Keratinocyte (primary cell): Measurements from ENCODE around the gene NCR1. TPM values are rescaled to one million over a fixed set of nuclear protein-coding genes. Genes with fewer than 3 reads are reported as not detected.
"Not testable (repeated sequence)": the region's sequence is repeated elsewhere in the genome, so short reads cannot be mapped to it uniquely, and the experiment has no call there.

ENCODE experiments used
- DNase-seq: peaks from one replicate; pipeline ENCODE4 v3.0.0-alpha.2; 2011; ENCODE audit warnings: low read depth, missing footprints, low spot score
- FAIRE-seq: peaks from 2 replicates; lab custom pipeline; 2011; peaks lifted over from hg19 to GRCh38; lab: Jason Lieb, UNC
- H2AFZ ChIP-seq: 2 replicates; pipeline ENCODE4 v1.6.0; 2012; ENCODE audit warnings: low read length, control low read depth, inconsistent platforms; ENCODE audit not compliant: control insufficient read depth
- H3K27ac ChIP-seq: 2 replicates; pipeline ENCODE4 v1.5.1; 2011; ENCODE audit warnings: low read length; ENCODE audit not compliant: control insufficient read depth, insufficient read depth
- H3K27me3 ChIP-seq: 3 replicates; pipeline ENCODE4 v1.6.0; 2011; ENCODE audit warnings: low read length; ENCODE audit not compliant: control insufficient read depth, insufficient read depth; ENCODE audit errors: extremely low read depth
- H3K36me3 ChIP-seq, 2 experiments: 2 replicates in 1 of 2; 3 replicates in 1 of 2; pipeline ENCODE4 v1.5.1; 2011; ENCODE audit warnings: low read length in 2 of 2, mild to moderate bottlenecking in 1 of 2; ENCODE audit not compliant: control insufficient read depth in 2 of 2, insufficient read depth in 2 of 2; ENCODE audit errors: extremely low read depth in 1 of 2
- H3K4me1 ChIP-seq: 3 replicates; pipeline ENCODE4 v1.5.1; 2011; ENCODE audit warnings: low read length; ENCODE audit not compliant: control insufficient read depth, insufficient read depth; ENCODE audit errors: extremely low read depth
- H3K4me2 ChIP-seq: 3 replicates; pipeline ENCODE4 v1.6.0; 2011; ENCODE audit warnings: low read depth, low read length; ENCODE audit not compliant: control insufficient read depth, insufficient read depth; ENCODE audit errors: extremely low read depth
- H3K4me3 ChIP-seq, 3 experiments: fragments of 200-600 bp in 1 of 3; sonication (generic) in 1 of 3; 2 replicates in 2 of 3; 3 replicates in 1 of 3; pipeline ENCODE4 v1.5.1; 2011 to 2016; ENCODE audit warnings: low read length in 3 of 3, mild to moderate bottlenecking in 3 of 3, control low read depth in 2 of 3, inconsistent platforms in 1 of 3, low read depth in 1 of 3, mixed read lengths in 1 of 3, mixed run types in 1 of 3, moderate library complexity in 1 of 3; ENCODE audit not compliant: control insufficient read depth in 2 of 3, insufficient read depth in 2 of 3; ENCODE audit errors: extremely low read depth in 1 of 3
- H3K79me2 ChIP-seq: 2 replicates; pipeline ENCODE4 v1.6.0; 2012; ENCODE audit warnings: low read length; ENCODE audit not compliant: control insufficient read depth, insufficient read depth
- H3K9ac ChIP-seq: 3 replicates; pipeline ENCODE4 v1.6.0; 2011; ENCODE audit warnings: low read length; ENCODE audit not compliant: control insufficient read depth, insufficient read depth; ENCODE audit errors: extremely low read depth
- H3K9me1 ChIP-seq: 3 replicates; pipeline ENCODE4 v1.6.0; 2011; ENCODE audit warnings: low read length; ENCODE audit not compliant: control insufficient read depth, insufficient read depth; ENCODE audit errors: extremely low read depth
- H3K9me3 ChIP-seq: 2 replicates; pipeline ENCODE4 v1.5.1; 2012; ENCODE audit warnings: low read depth, low read length; ENCODE audit not compliant: control insufficient read depth
- H4K20me1 ChIP-seq: 3 replicates; pipeline ENCODE4 v1.6.0; 2011; ENCODE audit warnings: low read length; ENCODE audit not compliant: control insufficient read depth, insufficient read depth; ENCODE audit errors: extremely low read depth
- CTCF ChIP-seq, 3 experiments: IDR thresholded peaks in 1 of 3; conservative IDR thresholded peaks in 1 of 3; optimal IDR thresholded peaks in 1 of 3; 2 replicates in 2 of 3; 3 replicates in 1 of 3; pipeline versions ENCODE3 to v1.5.1; 2011; ENCODE audit warnings: low read length in 3 of 3, mild to moderate bottlenecking in 3 of 3, moderate library complexity in 2 of 3, control low read depth in 1 of 3, inconsistent platforms in 1 of 3; ENCODE audit not compliant: insufficient read depth in 2 of 3; ENCODE audit errors: extremely low read depth in 1 of 3
- EZH2 ChIP-seq: IDR thresholded peaks from one replicate; pipeline ENCODE4 v1.6.1; 2012; ENCODE audit warnings: inconsistent platforms, mild to moderate bottlenecking, low read length, moderate library complexity
- dilution Hi-C: fragments of 300-500 bp; cut with MboI; formaldehyde crosslinking; loops from one replicate; pipeline ENCODE4 v1.7.0; 2020; ENCODE audit warnings: low sequenced_read_pairs; ENCODE audit not compliant: extremely low pct_ligation_motif_present
- polyA plus RNA-seq, 5 experiments: library from polyadenylated mRNA; depleted of rRNA in 3 of 5; stranded (reverse) in 3 of 5; stranded (forward) in 1 of 5; unstranded in 1 of 5; fragments of >200 nt; gene quantifications; 1 replicate in 1 of 5; 2 replicates in 3 of 5; 3 replicates in 1 of 5; pipeline versions ENCODE4 v1.2.1 to v1.2.3, GENCODE V29; 2011 to 2012; ENCODE audit warnings: missing spikeins in 2 of 5, low read depth in 1 of 5, low replicate concordance in 1 of 5

Gene NCR1
- polyA plus RNA-seq, 1 donor (not counting 4 experiments of a cell fraction or from before 2014, with no cell fraction given): not detected

DNA sequence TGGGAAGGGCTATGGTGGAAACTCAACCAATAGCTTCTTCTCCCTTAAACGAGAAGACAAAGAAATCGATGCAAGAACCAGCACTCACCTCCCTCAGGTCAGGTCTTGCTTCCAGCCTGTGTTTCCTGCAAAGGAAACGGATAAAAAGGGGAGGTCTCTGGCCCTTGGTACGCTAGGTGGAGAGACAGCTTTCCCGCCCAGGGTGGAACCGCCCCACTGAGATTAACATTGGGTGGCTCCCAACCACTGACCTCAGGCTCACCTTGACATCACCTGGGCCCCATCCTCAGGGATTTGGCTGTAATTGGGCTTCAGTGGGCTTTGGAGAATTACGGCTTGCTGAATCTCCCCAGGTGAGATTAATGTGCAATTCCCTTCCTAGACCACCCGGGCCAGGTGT is 41.4 kb downstream of the NCR1 start, which contains the start of gene NLRP7:
NLRP7 (minus strand) TSS at position 150 of the 400 bp plus-strand sequence.
- H3K9me3 ChIP-seq: no peaks in the 10 kb centered on the region
- H3K4me3 ChIP-seq: no peak within 1 kb of the TSS
- no peak for DNase-seq
- H3K4me1 ChIP-seq: no peaks in the 10 kb centered on the region
- FAIRE-seq: no peak
- H3K79me2 ChIP-seq: no peaks in the 10 kb centered on the region
- dilution Hi-C loops: no loop called here
- H2AFZ ChIP-seq: no peak within 1 kb of the TSS
- H3K27me3 ChIP-seq: no peaks in the 10 kb centered on the region
- no peak for TF ChIP-seq EZH2
- no peak for TF ChIP-seq CTCF (optimal IDR thresholded peaks at IDR 0.05 in 1 of 3, IDR thresholded peaks at IDR 0.05 in 1 of 3, conservative IDR thresholded peaks at IDR 0.05 in 1 of 3; ENCODE audit: extremely low read depth in 1 of 3, insufficient read depth in 2 of 3, low read length in 3 of 3)
- H3K36me3 ChIP-seq: no peaks in the 10 kb centered on the region
- H3K4me2 ChIP-seq: no peak within 1 kb of the TSS
- no peaks in the 10 kb centered on the region for H4K20me1 ChIP-seq
- H3K27ac ChIP-seq: no peak within 1 kb of the TSS
- no peaks in the 10 kb centered on the region for H3K9me1 ChIP-seq
- no peak within 1 kb of the TSS for H3K9ac ChIP-seq

DNA sequence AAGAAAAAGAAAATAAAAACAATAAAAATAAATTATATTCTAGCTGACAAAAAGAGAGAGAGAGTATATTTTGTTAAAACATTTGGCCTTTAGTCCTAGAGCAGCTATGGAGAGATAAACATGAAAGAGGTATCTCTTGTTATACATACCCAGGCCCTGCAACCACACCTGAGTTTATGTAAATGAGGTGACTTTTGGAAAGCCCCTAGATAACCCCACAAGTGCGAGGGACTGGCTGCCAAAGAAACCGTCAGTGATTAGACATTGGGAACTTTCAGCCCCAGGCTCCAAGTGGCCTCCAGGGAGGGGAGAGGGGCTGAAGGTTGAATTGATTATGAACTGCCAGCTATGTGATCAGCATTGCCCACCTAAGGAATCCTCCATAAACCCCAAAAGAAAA is 43.5 kb downstream of the NCR1 start:
- no peaks in the 10 kb centered on the region for H4K20me1 ChIP-seq

GRCh38 chr19:54950580-54950979 is 44.6 kb downstream of the NCR1 start:
- H3K4me1 ChIP-seq, H3K27ac ChIP-seq, H3K9ac ChIP-seq, H3K27me3 ChIP-seq, H3K9me1 ChIP-seq, FAIRE-seq, H3K9me3 ChIP-seq, H4K20me1 ChIP-seq, H2AFZ ChIP-seq, dilution Hi-C loops, DNase-seq, H3K4me2 ChIP-seq, H3K79me2 ChIP-seq, H3K4me3 ChIP-seq, H3K36me3 ChIP-seq: not testable (repeated sequence)

More for the DNA sequence above, 43.5 kb downstream of the NCR1 start:
- Histone ChIP-seq H3K4me3 (no peak overlapping the region), H3K9me1 (no peaks in the 10 kb centered on the region), H3K9ac (no peak overlapping the region), H3K36me3 (no peaks in the 10 kb centered on the region), H3K27me3 (no peaks in the 10 kb centered on the region), H3K79me2 (no peaks in the 10 kb centered on the region), H3K9me3 (no peaks in the 10 kb centered on the region), H3K4me2 (no peak overlapping the region), H3K4me1 (no peaks in the 10 kb centered on the region), H3K27ac (no peak overlapping the region), H2AFZ (no peak overlapping the region)
- DNase-seq (no peak), FAIRE-seq (no peak)
- dilution Hi-C loops: no loop called here
- TF ChIP-seq EZH2 (no peak), CTCF (optimal IDR thresholded peaks at IDR 0.05 in 1 of 3, IDR thresholded peaks at IDR 0.05 in 1 of 3, conservative IDR thresholded peaks at IDR 0.05 in 1 of 3; ENCODE audit: extremely low read depth in 1 of 3, insufficient read depth in 2 of 3, low read length in 3 of 3) (no peak)
